Measurements from ENCODE around the gene NCK1. TPM values are rescaled to one million over a fixed set of nuclear protein-coding genes. Genes with fewer than 3 reads are reported as not detected.

Gene NCK1
- total and polyA plus RNA-seq, 2 of the 13 experiments (the other 11 are each of a cell fraction or from before 2014, with no cell fraction given), result 14.7 to 30.4 TPM

GRCh38 chr3:136905549-136905948 is 43.5 kb downstream of the NCK1 start:
- peaks cover 13% of the 10 kb centered on the region for H3K9me3 ChIP-seq (ENCODE audit: low read length)
- ChIA-PET POLR2A (no interaction called here), CTCF (ENCODE audit: low intra/inter-chr PET ratio, low total read pairs) (no interaction called here)
- 95% methylated on average over 1 of the region's 1 CpG for WGBS (ENCODE audit: low lambda C conversion rate)
- H3K4me2 ChIP-seq (ENCODE audit: low read depth, low read length), result no peak overlapping the region
- no TSS peak for BruUV-seq (replicated peaks)
- peaks cover 15% of the 10 kb centered on the region for H4K20me1 ChIP-seq (ENCODE audit: insufficient read depth, low read length)
- H3K9ac ChIP-seq (ENCODE audit: insufficient read depth, low read depth, low read length), result no peak overlapping the region
- intact Hi-C loops (cut with micrococcal nuclease; ENCODE audit: unreplicated experiment) (no loop called here), in situ Hi-C loops (cut with HindIII; ENCODE audit: extremely low pct_ligation_motif_present, low pct_unique_long_range_greater_than_20kb) (no loop called here)
- H3K27me3 ChIP-seq (ENCODE audit: control insufficient read depth in 1 of 2, insufficient read depth in 2 of 2, low read length in 2 of 2), result no peaks in the 10 kb centered on the region
- TF ChIP-seq ZNF121 (CRISPR knock-in tag; IDR thresholded peaks at IDR 0.05), result peak; percentile 31
- TF ChIP-seq ZNF629 (CRISPR knock-in tag; conservative IDR thresholded peaks at IDR 0.05), result no peak
- TF ChIP-seq IRF1 (CRISPR knock-in tag; IDR thresholded peaks at IDR 0.05; ENCODE audit: low read depth), result no peak
- DNase-seq (ENCODE audit: low spot score) (no peak), ATAC-seq (no peak), FAIRE-seq (no peak)
- no peak overlapping the region for H3K4me3 ChIP-seq (replicated peaks in 1 of 3; ENCODE audit: insufficient read depth in 1 of 3, low read depth in 2 of 3, low read length in 3 of 3)
- H3K27ac ChIP-seq (ENCODE audit: extremely low read length, insufficient read depth, low read length), result no peak overlapping the region
- no peaks in the 10 kb centered on the region for H3K36me3 ChIP-seq (replicated peaks in 1 of 2; ENCODE audit: control insufficient read depth in 1 of 2, insufficient read depth in 2 of 2, low read length in 2 of 2)
- no peak overlapping the region for H2AFZ ChIP-seq (ENCODE audit: low read length)
- H3K4me1 ChIP-seq (ENCODE audit: insufficient read depth, low read length), result no peaks in the 10 kb centered on the region
- peaks cover 93% of the 10 kb centered on the region for H3K79me2 ChIP-seq (ENCODE audit: insufficient read depth, low read length)

GRCh38 chr3:136906725-136907124 is 44.7 kb downstream of the NCK1 start:
- BruUV-seq (replicated peaks), result no TSS peak
- no peak overlapping the region for H2AFZ ChIP-seq (ENCODE audit: low read length)
- H3K9me3 ChIP-seq (ENCODE audit: low read length), result peaks cover 13% of the 10 kb centered on the region
- no peak for TF ChIP-seq ZSCAN21 (CRISPR knock-in tag; IDR thresholded peaks at IDR 0.05; ENCODE audit: borderline replicate concordance)
- no peak for TF ChIP-seq ZFP1 (CRISPR knock-in tag; IDR thresholded peaks at IDR 0.05)
- ATAC-seq (peak; percentile 56), DNase-seq (ENCODE audit: low spot score) (no peak), FAIRE-seq (no peak)
- no peak overlapping the region for H3K4me3 ChIP-seq (replicated peaks in 1 of 3; ENCODE audit: insufficient read depth in 1 of 3, low read depth in 2 of 3, low read length in 3 of 3)
- 57% methylated on average over 1 of the region's 5 CpGs for WGBS (ENCODE audit: low lambda C conversion rate)
- peaks cover 92% of the 10 kb centered on the region for H3K79me2 ChIP-seq (ENCODE audit: insufficient read depth, low read length)
- no peaks in the 10 kb centered on the region for H3K27me3 ChIP-seq (ENCODE audit: control insufficient read depth in 1 of 2, insufficient read depth in 2 of 2, low read length in 2 of 2)
- H3K4me1 ChIP-seq (ENCODE audit: insufficient read depth, low read length), result no peaks in the 10 kb centered on the region
- ChIA-PET POLR2A (no interaction called here), CTCF (ENCODE audit: low intra/inter-chr PET ratio, low total read pairs) (no interaction called here)
- intact Hi-C loops (cut with micrococcal nuclease; ENCODE audit: unreplicated experiment) (no loop called here), in situ Hi-C loops (cut with HindIII; ENCODE audit: extremely low pct_ligation_motif_present, low pct_unique_long_range_greater_than_20kb) (no loop called here)
- H3K36me3 ChIP-seq (replicated peaks in 1 of 2; ENCODE audit: control insufficient read depth in 1 of 2, insufficient read depth in 2 of 2, low read length in 2 of 2), result no peaks in the 10 kb centered on the region
- H4K20me1 ChIP-seq (ENCODE audit: insufficient read depth, low read length), result peaks cover 15% of the 10 kb centered on the region
- H3K27ac ChIP-seq (ENCODE audit: extremely low read length, insufficient read depth, low read length), result no peak overlapping the region
- no peak overlapping the region for H3K4me2 ChIP-seq (ENCODE audit: low read depth, low read length)
- no peak overlapping the region for H3K9ac ChIP-seq (ENCODE audit: insufficient read depth, low read depth, low read length)
